NT2/D1 (cell line): ENCODE results near the gene NR3C2.

Source experiments
- DNase-seq: peaks from one replicate; pipeline ENCODE4 v3.0.0-alpha.2; 2011; ENCODE audit warnings: low read depth, low spot score
- H3K27me3 ChIP-seq: 2 replicates; pipeline ENCODE4 v1.6.0; 2011; ENCODE audit warnings: mild to moderate bottlenecking; ENCODE audit not compliant: insufficient read length, insufficient read depth
- H3K36me3 ChIP-seq: 2 replicates; pipeline ENCODE4 v1.6.1; 2011; ENCODE audit warnings: mild to moderate bottlenecking, low read length, mixed read lengths; ENCODE audit not compliant: insufficient read depth, insufficient read length
- H3K4me1 ChIP-seq: 2 replicates; pipeline ENCODE4 v1.5.1; 2011; ENCODE audit not compliant: insufficient read depth, insufficient read length
- H3K4me3 ChIP-seq: 2 replicates; pipeline ENCODE4 v1.5.1; 2011; ENCODE audit warnings: low read depth; ENCODE audit not compliant: insufficient read length
- H3K9ac ChIP-seq: 2 replicates; pipeline ENCODE4 v1.6.0; 2011; ENCODE audit warnings: low read depth; ENCODE audit not compliant: insufficient read length
- H3K9me3 ChIP-seq: 2 replicates; pipeline ENCODE4 v1.5.1; 2011; ENCODE audit warnings: mild to moderate bottlenecking, low read length; ENCODE audit not compliant: insufficient read depth
- SUZ12 ChIP-seq: IDR thresholded peaks from 2 replicates; pipeline ENCODE4 v1.6.1; 2011; ENCODE audit not compliant: insufficient read length, insufficient read depth; ENCODE audit errors: extremely low read depth
- YY1 ChIP-seq: IDR thresholded peaks from 2 replicates; pipeline ENCODE4 v1.6.1; 2011; ENCODE audit not compliant: insufficient read length, insufficient read depth
- ZNF274 ChIP-seq: IDR thresholded peaks from 2 replicates; pipeline ENCODE4 v1.6.1; 2011; ENCODE audit warnings: mild to moderate bottlenecking, low read depth, low read length

Gene NR3C2

DNA sequence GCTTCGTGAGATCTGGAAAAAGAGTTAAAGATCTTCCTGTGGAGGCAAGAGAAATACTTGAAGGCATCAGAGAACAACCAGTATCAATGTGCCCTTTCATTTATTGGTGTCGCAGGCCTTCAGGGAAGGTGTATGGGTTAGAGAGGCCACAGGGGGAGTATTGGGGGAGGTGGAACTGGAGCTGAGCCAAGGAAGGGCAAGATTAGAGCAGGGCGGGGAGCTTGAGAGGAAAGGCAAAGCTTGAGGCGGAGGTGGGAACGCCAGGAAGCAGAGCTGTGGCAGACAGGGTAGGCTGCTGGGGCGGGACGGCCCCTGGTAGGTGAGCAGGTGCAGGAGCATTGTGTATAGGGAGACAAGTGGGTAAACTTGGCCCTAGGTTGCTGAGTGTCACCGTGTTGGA, 380.4 kb downstream of the NR3C2 start:
- no peak overlapping the region for H3K9ac ChIP-seq
- no peak for DNase-seq
- no peaks in the 10 kb centered on the region for H3K27me3 ChIP-seq
- TF ChIP-seq SUZ12 (no peak), YY1 (no peak), ZNF274 (no peak)
- no peaks in the 10 kb centered on the region for H3K4me1 ChIP-seq
- H3K36me3 ChIP-seq: peaks cover 7% of the 10 kb centered on the region
- no peaks in the 10 kb centered on the region for H3K9me3 ChIP-seq
- no peak overlapping the region for H3K4me3 ChIP-seq

DNA sequence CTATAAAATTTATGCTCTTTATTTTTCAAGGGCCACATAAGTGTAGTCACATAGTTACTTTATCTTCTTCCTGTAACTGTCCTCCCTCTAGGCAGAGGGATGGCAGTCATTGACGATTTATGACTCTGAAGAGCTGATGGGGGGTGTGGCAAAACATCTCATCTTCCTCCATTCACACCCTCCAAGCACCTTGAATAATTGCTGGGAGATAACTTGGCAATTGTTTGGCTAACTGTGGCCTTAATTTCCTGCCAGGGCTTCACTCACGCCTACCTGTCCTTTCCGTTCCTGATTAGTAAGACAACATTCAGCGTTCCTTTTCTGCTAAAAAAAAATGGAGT, 381.1 kb downstream of the NR3C2 start:
- Histone ChIP-seq H3K27me3 (no peaks in the 10 kb centered on the region), H3K9ac (no peak overlapping the region), H3K9me3 (no peaks in the 10 kb centered on the region), H3K4me3 (no peak overlapping the region), H3K4me1 (no peaks in the 10 kb centered on the region), H3K36me3 (peaks cover 7% of the 10 kb centered on the region)
- TF ChIP-seq ZNF274 (no peak), YY1 (no peak), SUZ12 (no peak)
- no peak for DNase-seq

DNA sequence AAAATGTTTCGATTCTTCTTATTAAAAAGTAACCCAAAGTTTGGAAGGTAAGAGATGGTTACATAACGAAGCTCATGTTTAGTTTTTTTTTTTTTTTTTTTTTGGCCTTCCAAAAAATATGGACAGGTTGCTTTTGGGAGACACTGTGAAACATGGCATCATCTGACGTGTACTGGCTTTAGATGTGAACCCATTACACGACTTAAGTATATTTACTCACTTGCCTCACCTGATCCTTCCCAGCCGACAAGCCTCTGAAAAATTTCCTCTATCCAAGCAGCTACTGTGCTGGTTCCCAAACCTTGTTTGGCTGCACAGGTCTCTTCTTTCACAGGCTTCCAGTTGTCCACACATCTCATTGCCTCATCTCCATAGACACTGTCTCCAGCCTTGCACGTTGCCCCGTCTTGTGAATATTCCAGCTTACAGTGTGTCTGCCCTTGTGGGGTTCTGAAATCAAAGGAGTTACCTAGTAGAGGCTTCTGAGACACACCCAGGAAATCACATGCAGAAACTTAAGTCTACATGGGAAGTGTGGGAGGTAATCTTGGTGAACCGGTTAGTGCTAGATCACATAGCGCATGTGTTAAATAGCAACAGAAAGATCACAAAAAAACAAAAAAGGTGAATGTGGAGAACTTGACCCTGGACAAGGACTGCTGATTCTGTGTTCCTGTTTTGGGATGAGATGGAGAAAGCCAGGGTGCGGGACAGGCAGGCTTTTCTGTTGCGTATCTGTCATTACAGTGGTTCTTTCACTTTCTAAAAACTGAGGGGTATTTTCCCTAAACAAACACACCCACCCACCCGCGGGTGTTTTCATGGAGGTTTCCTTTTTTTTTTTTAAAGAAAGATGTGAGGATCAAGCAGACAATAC, 381.7 kb downstream of the NR3C2 start:
- TF ChIP-seq YY1: no peak
- no peak for TF ChIP-seq ZNF274
- TF ChIP-seq SUZ12: no peak
- Histone ChIP-seq H3K9ac (no peak overlapping the region), H3K27me3 (no peaks in the 10 kb centered on the region), H3K36me3 (peaks cover 7% of the 10 kb centered on the region), H3K9me3 (no peaks in the 10 kb centered on the region), H3K4me1 (no peaks in the 10 kb centered on the region), H3K4me3 (no peak overlapping the region)
- no peak for DNase-seq

DNA sequence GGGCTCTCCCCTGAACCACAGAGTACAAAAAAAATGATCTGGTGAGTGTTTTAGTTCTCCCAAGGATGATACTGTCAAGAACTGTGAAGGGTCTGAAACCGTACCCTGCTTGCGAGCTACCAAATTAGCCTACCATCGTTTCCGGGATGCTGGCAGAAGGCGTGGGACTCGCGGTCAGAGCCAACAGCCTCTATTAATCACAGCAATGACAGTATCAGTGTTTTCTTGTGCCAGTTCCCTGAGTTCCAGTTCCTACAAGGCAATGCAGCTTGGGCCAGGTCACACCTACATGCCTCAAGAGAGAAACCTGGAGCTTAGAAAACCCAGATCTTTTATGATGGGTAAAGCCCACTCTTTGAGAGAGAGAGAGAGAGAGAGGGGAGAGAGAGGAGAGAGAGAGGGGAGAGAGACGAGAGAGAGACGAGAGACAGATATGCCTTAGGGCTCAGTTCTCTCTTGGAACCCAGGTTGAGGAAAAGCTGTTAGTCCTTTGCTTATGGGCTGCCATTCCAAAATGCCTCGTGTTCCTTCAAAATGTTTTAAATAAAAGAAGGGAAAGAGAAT, 382.5 kb downstream of the NR3C2 start:
- H3K36me3 ChIP-seq: peaks cover 7% of the 10 kb centered on the region
- DNase-seq: no peak
- H3K9me3 ChIP-seq: no peaks in the 10 kb centered on the region
- no peaks in the 10 kb centered on the region for H3K4me1 ChIP-seq
- TF ChIP-seq SUZ12 (no peak), YY1 (no peak), ZNF274 (no peak)
- H3K9ac ChIP-seq: no peak overlapping the region
- H3K4me3 ChIP-seq: no peak overlapping the region
- no peaks in the 10 kb centered on the region for H3K27me3 ChIP-seq

DNA sequence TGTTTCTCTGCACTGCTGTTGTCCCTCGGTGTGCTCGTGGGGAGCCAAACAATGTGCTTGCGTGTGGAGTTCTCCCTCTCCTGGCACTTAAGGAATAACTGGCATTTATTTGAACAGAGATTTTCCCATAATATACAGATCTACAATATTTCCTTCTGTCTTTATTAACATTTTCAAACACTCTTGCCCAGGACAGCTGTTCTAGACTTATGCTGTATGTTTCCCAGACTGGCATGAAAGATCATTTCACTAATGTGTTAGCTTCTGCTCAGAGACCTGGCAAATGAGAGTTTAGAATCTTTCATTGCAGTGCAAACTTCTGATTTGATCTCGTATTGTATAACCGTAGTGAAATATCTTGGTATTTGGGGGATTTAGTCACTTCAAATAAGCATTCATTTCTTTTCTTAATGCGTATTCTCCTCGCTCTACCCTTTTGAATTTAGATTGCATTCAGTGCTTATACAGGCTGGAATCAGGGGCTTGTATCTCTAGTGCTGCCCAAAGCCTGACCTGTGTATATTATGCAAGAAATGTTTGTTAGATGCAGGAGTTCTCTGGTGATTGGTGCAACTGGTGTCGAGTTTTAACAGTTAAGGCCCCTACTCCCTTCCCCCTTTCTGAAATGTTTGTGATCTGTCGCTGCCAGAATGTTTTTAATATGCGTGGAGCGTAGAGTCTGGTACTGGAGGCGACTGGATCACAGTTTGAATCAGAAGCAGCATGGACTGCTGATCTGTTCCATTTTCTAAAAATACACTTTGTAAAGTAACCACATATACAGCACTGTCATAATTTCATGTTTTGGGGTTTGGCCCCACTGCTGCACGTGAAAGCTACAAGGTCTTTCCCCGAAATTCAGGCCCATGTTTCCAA, 384.0 kb downstream of the NR3C2 start:
- H3K4me3 ChIP-seq: no peak overlapping the region
- H3K27me3 ChIP-seq: no peaks in the 10 kb centered on the region
- no peaks in the 10 kb centered on the region for H3K9me3 ChIP-seq
- H3K36me3 ChIP-seq: no peaks in the 10 kb centered on the region
- no peak for DNase-seq
- no peaks in the 10 kb centered on the region for H3K4me1 ChIP-seq
- H3K9ac ChIP-seq: no peak overlapping the region
- no peak for TF ChIP-seq ZNF274
- no peak for TF ChIP-seq YY1
- TF ChIP-seq SUZ12: no peak

DNA sequence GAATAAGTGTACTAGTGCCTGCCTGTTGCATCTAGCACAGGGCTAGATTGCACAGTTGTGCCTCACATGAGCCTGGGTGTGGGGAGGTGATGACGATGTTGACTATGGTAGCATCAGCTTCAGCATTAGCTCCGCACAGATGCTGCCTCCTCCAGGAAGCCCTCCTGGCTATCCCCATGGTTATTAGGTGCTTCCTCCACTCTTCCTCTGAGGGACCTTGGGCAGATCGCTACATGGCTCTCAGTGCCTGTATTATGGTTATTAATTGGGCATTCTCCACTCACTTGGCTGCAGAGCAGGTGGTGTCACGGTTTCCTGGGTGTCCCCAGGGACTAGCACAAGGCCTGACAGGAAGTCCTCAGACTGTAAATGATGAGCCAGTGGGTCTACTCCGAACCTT, 384.7 kb downstream of the NR3C2 start:
- no peak for DNase-seq
- TF ChIP-seq YY1 (no peak), ZNF274 (no peak), SUZ12 (no peak)
- H3K9ac ChIP-seq: no peak overlapping the region
- H3K9me3 ChIP-seq: no peaks in the 10 kb centered on the region
- H3K27me3 ChIP-seq: no peaks in the 10 kb centered on the region
- H3K36me3 ChIP-seq: no peaks in the 10 kb centered on the region
- no peaks in the 10 kb centered on the region for H3K4me1 ChIP-seq
- H3K4me3 ChIP-seq: no peak overlapping the region

DNA sequence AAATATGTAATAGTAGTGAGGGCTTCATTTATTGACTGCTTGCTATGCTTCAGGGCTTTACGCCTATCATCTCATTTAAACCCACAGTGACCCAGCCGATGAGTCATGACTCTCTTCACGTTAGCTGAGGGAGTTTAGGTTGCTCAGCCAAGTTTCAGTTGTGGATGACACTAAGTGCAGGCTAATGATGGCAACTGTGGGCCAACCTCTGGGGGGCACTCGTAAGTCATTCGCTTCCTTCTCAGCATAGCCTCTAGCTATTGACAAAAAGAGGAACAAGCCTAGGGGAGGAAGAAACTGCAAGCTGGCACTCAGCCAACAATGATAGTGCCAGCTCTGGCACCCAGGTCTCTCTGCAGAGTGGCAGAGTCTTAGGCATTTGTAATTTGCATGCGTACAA, 385.3 kb downstream of the NR3C2 start:
- Histone ChIP-seq H3K4me3 (no peak overlapping the region), H3K9me3 (no peaks in the 10 kb centered on the region), H3K36me3 (no peaks in the 10 kb centered on the region), H3K9ac (no peak overlapping the region), H3K4me1 (no peaks in the 10 kb centered on the region), H3K27me3 (no peaks in the 10 kb centered on the region)
- DNase-seq: no peak
- TF ChIP-seq ZNF274 (no peak), YY1 (no peak), SUZ12 (no peak)
